ENCODE data around the gene PLEKHB2. TPM values are rescaled to one million over a fixed set of nuclear protein-coding genes. Genes with fewer than 3 reads are reported as not detected.

Gene PLEKHB2
- total and polyA plus RNA-seq, 9 of the 15 experiments (the other 6 are each of a cell fraction or from before 2014, with no cell fraction given): 41.3 to 71.5 (median 50.2) TPM

DNA sequence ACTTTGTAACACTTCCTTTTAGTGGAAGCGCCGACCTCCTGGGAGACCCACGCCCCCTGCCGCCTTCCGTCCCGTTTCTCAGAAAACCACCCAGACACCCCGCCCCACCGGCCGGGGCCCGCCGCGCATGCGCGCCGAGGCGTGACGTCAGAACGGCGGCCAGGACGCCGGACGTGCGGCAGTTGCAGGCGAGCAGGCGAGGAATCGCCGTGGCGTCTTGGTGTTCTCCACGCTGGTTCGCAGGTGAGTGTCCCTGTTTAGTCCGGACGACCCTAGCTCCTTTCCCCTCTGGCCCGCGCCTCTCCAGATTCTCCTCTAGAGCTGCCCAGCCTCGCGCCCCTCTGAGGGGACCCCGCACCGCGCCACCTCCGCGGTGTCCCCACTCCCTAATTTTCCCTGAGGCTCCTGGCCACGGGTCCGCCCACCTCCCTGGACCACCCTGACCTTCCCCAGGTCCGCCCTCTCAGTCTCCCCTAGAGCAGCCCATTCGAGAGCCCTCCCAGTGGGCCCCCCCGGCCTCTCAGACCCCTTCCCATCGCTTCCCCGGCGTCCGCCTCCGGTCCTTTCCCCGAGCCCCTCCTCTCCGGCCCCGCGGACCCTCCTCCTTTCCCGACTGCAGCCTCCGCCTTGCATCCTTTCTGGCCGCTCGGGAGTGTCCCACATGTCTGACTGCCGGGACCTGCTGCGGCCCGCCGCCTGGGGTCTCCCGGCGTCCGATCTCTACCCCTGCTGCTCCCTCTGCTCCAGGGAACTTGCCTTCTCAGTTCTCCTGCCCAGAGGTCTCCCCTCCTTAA lies at the start of gene PLEKHB2 (continued):
- peak; percentile 84 for TF ChIP-seq ZBTB7A (IDR thresholded peaks at IDR 0.05; ENCODE audit: borderline replicate concordance, control insufficient read depth, low read depth, low read length)
- TF ChIP-seq STAT5A (IDR thresholded peaks at IDR 0.05; ENCODE audit: borderline replicate concordance, low read length): peak; percentile 75
- TF ChIP-seq HLTF (IDR thresholded peaks at IDR 0.05): no peak
- no peak for TF ChIP-seq MTA3 (IDR thresholded peaks at IDR 0.05; ENCODE audit: borderline replicate concordance)
- TF ChIP-seq FUS (optimal IDR thresholded peaks at IDR 0.05; ENCODE audit: low read depth, low read length): no peak
- TF ChIP-seq CBX5 (IDR thresholded peaks at IDR 0.05; ENCODE audit: borderline replicate concordance, low read depth): no peak
- TF ChIP-seq, protein P1, sequence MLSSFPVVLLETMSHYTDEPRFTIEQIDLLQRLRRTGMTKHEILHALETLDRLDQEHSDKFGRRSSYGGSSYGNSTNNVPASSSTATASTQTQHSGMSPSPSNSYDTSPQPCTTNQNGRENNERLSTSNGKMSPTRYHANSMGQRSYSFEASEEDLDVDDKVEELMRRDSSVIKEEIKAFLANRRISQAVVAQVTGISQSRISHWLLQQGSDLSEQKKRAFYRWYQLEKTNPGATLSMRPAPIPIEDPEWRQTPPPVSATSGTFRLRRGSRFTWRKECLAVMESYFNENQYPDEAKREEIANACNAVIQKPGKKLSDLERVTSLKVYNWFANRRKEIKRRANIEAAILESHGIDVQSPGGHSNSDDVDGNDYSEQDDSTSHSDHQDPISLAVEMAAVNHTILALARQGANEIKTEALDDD (IDR thresholded peaks at IDR 0.05): no peak
- no peak for TF ChIP-seq CEBPB (tag; IDR thresholded peaks at IDR 0.05)
- no peak for TF ChIP-seq ZNF184 (CRISPR knock-in tag; IDR thresholded peaks at IDR 0.05)
- no peak for TF ChIP-seq NFRKB (IDR thresholded peaks at IDR 0.05; ENCODE audit: low read depth)
- TF ChIP-seq NRF1 (conservative IDR thresholded peaks at IDR 0.05 in 1 of 2, IDR thresholded peaks at IDR 0.05 in 1 of 2): peak; percentile 98
- no peak for TF ChIP-seq HNRNPK (IDR thresholded peaks at IDR 0.05; ENCODE audit: low read depth, low read length, poor library complexity, severe bottlenecking)
- peak; percentile 86 for TF ChIP-seq TAF1 (IDR thresholded peaks at IDR 0.05; ENCODE audit: control insufficient read depth, extremely low read depth, insufficient read depth, low read length, severe bottlenecking)
- peak; percentile 89 for TF ChIP-seq HMGN3 (IDR thresholded peaks at IDR 0.05; ENCODE audit: borderline replicate concordance, extremely low read depth, insufficient read length, low read depth, low read length)
- TF ChIP-seq CREB1 (IDR thresholded peaks at IDR 0.05): peak; percentile 84
- TF ChIP-seq CREB1 (CRISPR knock-in tag; IDR thresholded peaks at IDR 0.05): peak; percentile 90
- no peak for TF ChIP-seq ZNF224 (CRISPR knock-in tag; IDR thresholded peaks at IDR 0.05)
- TF ChIP-seq ZZZ3 (IDR thresholded peaks at IDR 0.05): no peak
- no peak for TF ChIP-seq KDM4B (IDR thresholded peaks at IDR 0.05; ENCODE audit: borderline replicate concordance in 2 of 2, low read depth in 1 of 2)
- peak; percentile 78; the same call in 1 of the 2 replicates for TF ChIP-seq MXI1 (IDR thresholded peaks at IDR 0.05; ENCODE audit: low read depth, low read length)
- no peak for TF ChIP-seq THRAP3 (IDR thresholded peaks at IDR 0.05; ENCODE audit: borderline replicate concordance)
- TF ChIP-seq, protein P2, sequence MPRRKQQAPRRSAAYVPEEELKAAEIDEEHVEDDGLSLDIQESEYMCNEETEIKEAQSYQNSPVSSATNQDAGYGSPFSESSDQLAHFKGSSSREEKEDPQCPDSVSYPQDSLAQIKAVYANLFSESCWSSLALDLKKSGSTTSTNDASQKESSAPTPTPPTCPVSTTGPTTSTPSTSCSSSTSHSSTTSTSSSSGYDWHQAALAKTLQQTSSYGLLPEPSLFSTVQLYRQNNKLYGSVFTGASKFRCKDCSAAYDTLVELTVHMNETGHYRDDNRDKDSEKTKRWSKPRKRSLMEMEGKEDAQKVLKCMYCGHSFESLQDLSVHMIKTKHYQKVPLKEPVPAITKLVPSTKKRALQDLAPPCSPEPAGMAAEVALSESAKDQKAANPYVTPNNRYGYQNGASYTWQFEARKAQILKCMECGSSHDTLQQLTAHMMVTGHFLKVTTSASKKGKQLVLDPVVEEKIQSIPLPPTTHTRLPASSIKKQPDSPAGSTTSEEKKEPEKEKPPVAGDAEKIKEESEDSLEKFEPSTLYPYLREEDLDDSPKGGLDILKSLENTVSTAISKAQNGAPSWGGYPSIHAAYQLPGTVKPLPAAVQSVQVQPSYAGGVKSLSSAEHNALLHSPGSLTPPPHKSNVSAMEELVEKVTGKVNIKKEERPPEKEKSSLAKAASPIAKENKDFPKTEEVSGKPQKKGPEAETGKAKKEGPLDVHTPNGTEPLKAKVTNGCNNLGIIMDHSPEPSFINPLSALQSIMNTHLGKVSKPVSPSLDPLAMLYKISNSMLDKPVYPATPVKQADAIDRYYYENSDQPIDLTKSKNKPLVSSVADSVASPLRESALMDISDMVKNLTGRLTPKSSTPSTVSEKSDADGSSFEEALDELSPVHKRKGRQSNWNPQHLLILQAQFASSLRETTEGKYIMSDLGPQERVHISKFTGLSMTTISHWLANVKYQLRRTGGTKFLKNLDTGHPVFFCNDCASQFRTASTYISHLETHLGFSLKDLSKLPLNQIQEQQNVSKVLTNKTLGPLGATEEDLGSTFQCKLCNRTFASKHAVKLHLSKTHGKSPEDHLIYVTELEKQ (CRISPR knock-in tag; IDR thresholded peaks at IDR 0.05): no peak
- TF ChIP-seq ZNF175 (CRISPR knock-in tag; IDR thresholded peaks at IDR 0.05; ENCODE audit: low read depth): no peak
- TF ChIP-seq POLR2AphosphoS2 (IDR thresholded peaks at IDR 0.05; ENCODE audit: low read length): no peak; the same call in 1 of the 2 replicates
